HepG2 (cell line): ENCODE data around the gene VWC2L. TPM values are rescaled to one million over a fixed set of nuclear protein-coding genes. Genes with fewer than 3 reads are reported as not detected.

Experiments
- ATAC-seq: fragments of 200-7000 bp; cut with Tn5 transposase; 3 replicates; pipeline ENCODE4 v1.9.1; 2020; ENCODE audit warnings: mild to moderate bottlenecking, moderate library complexity
- BruUV-seq: library from RNA; stranded (reverse); fragments of 400-500 nt; replicated peaks from 2 replicates; lab custom pipeline; 2021; lab: Mats Ljungman, UMichigan
- CTCF ChIA-PET: fragments of 300-600 bp; formaldehyde crosslinking; extraction: SDS; loops from one replicate; lab custom pipeline; 2021; ENCODE audit warnings: low total read pairs, inconsistent platforms, low intra/inter-chr PET ratio; lab: Yijun Ruan, JAX
- POLR2A ChIA-PET: fragments of 350-600 bp; sonication (Branson Sonifier 250); formaldehyde crosslinking; loops from one replicate; lab custom pipeline; 2020; ENCODE audit warnings: antibody characterized with exemption, inconsistent platforms; lab: Yijun Ruan, JAX
- DNase-seq: peaks from one replicate; pipeline ENCODE4 v3.0.0-alpha.2; 2015; ENCODE audit warnings: low spot score
- FAIRE-seq: peaks from 3 replicates; lab custom pipeline; 2011; peaks lifted over from hg19 to GRCh38; lab: Jason Lieb, UNC
- H2AFZ ChIP-seq: one replicate; pipeline ENCODE4 v1.6.1; 2011; ENCODE audit warnings: low read length, inconsistent platforms
- H3K27ac ChIP-seq: fragments of 300-600 bp; 3 replicates; pipeline ENCODE4 v1.8.0; 2011; ENCODE audit warnings: mixed run types, mild to moderate bottlenecking, mixed read lengths, low read length, inconsistent platforms; ENCODE audit not compliant: insufficient read depth; ENCODE audit errors: extremely low read length
- H3K27me3 ChIP-seq, 2 experiments: fragments of 200-600 bp in 1 of 2; 2 replicates in 1 of 2; 3 replicates in 1 of 2; pipeline versions ENCODE4 v1.6.0 to v1.8.0; 2011; ENCODE audit warnings: low read length in 2 of 2, mild to moderate bottlenecking in 2 of 2, moderate library complexity in 2 of 2, inconsistent platforms in 1 of 2; ENCODE audit not compliant: insufficient read depth in 2 of 2, control insufficient read depth in 1 of 2
- H3K36me3 ChIP-seq, 2 experiments: fragments of 200-600 bp in 1 of 2; replicated peaks in 1 of 2; 2 replicates in 1 of 2; 3 replicates in 1 of 2; pipeline versions ENCODE4 v1.5.1 to v1.8.0; 2011; ENCODE audit warnings: low read length in 2 of 2, inconsistent platforms in 1 of 2; ENCODE audit not compliant: insufficient read depth in 2 of 2, control insufficient read depth in 1 of 2
- H3K4me1 ChIP-seq: 2 replicates; pipeline ENCODE4 v1.5.1; 2012; ENCODE audit warnings: low read length, inconsistent platforms; ENCODE audit not compliant: insufficient read depth
- H3K4me2 ChIP-seq: 2 replicates; pipeline ENCODE4 v1.6.0; 2011; ENCODE audit warnings: low read depth, low read length, inconsistent platforms
- H3K4me3 ChIP-seq, 3 experiments: fragments of 200-600 bp in 1 of 3; sonication (generic), shearing (Covaris generic) in 1 of 3; replicated peaks in 1 of 3; 2 replicates each; pipeline ENCODE4 v1.5.1; 2011 to 2016; ENCODE audit warnings: low read length in 3 of 3, inconsistent platforms in 2 of 3, low read depth in 2 of 3, mild to moderate bottlenecking in 2 of 3, control low read depth in 1 of 3, mixed read lengths in 1 of 3; ENCODE audit not compliant: insufficient read depth in 1 of 3
- H3K79me2 ChIP-seq: one replicate; pipeline ENCODE4 v1.6.1; 2011; ENCODE audit warnings: low read length, inconsistent platforms; ENCODE audit not compliant: insufficient read depth
- H3K9ac ChIP-seq: 2 replicates; pipeline ENCODE4 v1.6.0; 2011; ENCODE audit warnings: mild to moderate bottlenecking, low read depth, low read length, inconsistent platforms; ENCODE audit not compliant: insufficient read depth
- H3K9me3 ChIP-seq: 2 replicates; pipeline ENCODE4 v1.5.1; 2012; ENCODE audit warnings: mild to moderate bottlenecking, low read length
- H4K20me1 ChIP-seq: 2 replicates; pipeline ENCODE4 v1.6.0; 2011; ENCODE audit warnings: inconsistent platforms, mild to moderate bottlenecking, low read length, moderate library complexity; ENCODE audit not compliant: insufficient read depth
- HMGXB4 ChIP-seq, 2 experiments: sonication (generic) in 1 of 2; formaldehyde crosslinking in 1 of 2; IDR thresholded peaks; 2 replicates each; pipeline versions ENCODE4 v1.4.0 to v1.6.1; 2018 to 2020; ENCODE audit warnings: missing genetic modification reagents in 2 of 2, borderline replicate concordance in 1 of 2, low read depth in 1 of 2, mild to moderate bottlenecking in 1 of 2, missing biosample characterization in 1 of 2
- JARID2 ChIP-seq: sonication (generic); formaldehyde crosslinking; IDR thresholded peaks from 2 replicates; pipeline ENCODE4 v1.8.1; 2023; ENCODE audit warnings: missing genetic modification reagents, inconsistent platforms; ENCODE audit not compliant: insufficient replicate concordance
- NR2F2 ChIP-seq: IDR thresholded peaks from 2 replicates; pipeline ENCODE4 v1.6.1; 2012; ENCODE audit warnings: low read depth, inconsistent platforms, borderline replicate concordance
- PCBP1 ChIP-seq: fragments of 200-400 bp; formaldehyde crosslinking; IDR thresholded peaks from 2 replicates; pipeline ENCODE4 v1.6.1; 2017; ENCODE audit warnings: mild to moderate bottlenecking, low read depth, low read length, borderline replicate concordance
- PHF21A ChIP-seq: sonication (generic); formaldehyde crosslinking; IDR thresholded peaks from 2 replicates; pipeline ENCODE4 v1.5.0; 2020; ENCODE audit warnings: mild to moderate bottlenecking, missing genetic modification reagents
- ZNF253 ChIP-seq: sonication (generic); formaldehyde crosslinking; IDR thresholded peaks from 2 replicates; pipeline ENCODE4 v1.8.0; 2022; ENCODE audit warnings: mild to moderate bottlenecking, missing genetic modification reagents, borderline replicate concordance
- WGBS: methylation state at CpG from one replicate; pipeline ENCODE4 v1.1.6; 2017; ENCODE audit warnings: low lambda C conversion rate; 5-methylcytosine and 5-hydroxymethylcytosine counted together
- in situ Hi-C: cut with HindIII; loops from 2 replicates; pipeline ENCODE4 v1.10.0; 2017; ENCODE audit warnings: low pct_unique_long_range_greater_than_20kb; ENCODE audit not compliant: extremely low pct_ligation_motif_present
- intact Hi-C: fragments of 100-400 bp; cut with micrococcal nuclease; formaldehyde crosslinking; loops from one replicate; pipeline ENCODE4 v1.10.0; 2022; ENCODE audit not compliant: unreplicated experiment
- polyA plus RNA-seq, 8 experiments: library from polyadenylated mRNA; depleted of rRNA in 3 of 8; stranded (reverse) in 7 of 8; unstranded in 1 of 8; fragments of >200 nt; fragmentation: Illumina TruSeq in 4 of 8; extraction: Trizol in 4 of 8; gene quantifications; 2 replicates each; pipeline versions ENCODE4 v1.2.1 to v1.2.3, GENCODE V29; 2011 to 2016; ENCODE audit warnings: low read depth in 4 of 8, missing spikeins in 1 of 8, mixed read lengths in 1 of 8; ENCODE audit not compliant: insufficient read depth in 1 of 8
- total RNA-seq, 5 experiments: library from RNA; depleted of rRNA; stranded (reverse); fragments of >200 nt; fragmentation: Illumina TruSeq; extraction: Trizol; gene quantifications; 2 replicates each; pipeline ENCODE4 v1.2.3, GENCODE V29; 2016; ENCODE audit warnings: low read depth in 1 of 5

The VWC2L gene
- total and polyA plus RNA-seq, 2 of the 13 experiments (the other 11 are each of a cell fraction or from before 2014, with no cell fraction given), result not detected

DNA sequence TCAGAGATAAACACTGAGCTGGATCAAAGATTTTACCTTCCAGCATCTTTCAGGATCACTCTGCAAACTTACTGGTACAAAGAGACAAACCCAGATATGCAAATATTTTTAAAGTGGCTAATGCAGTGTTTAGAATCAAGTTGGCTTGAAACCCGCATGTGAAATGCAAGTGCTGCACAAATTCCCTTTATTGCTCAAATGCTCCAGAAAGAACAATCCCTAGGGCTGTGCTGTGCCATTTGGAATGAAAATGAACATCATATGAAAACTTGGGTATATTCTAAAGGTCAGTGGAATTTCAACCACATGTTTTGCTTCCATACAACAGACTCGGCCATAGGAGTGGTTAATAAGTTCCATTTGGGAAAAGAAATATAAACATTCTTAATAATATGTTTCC lies 139.1 kb downstream of the VWC2L start:
- Histone ChIP-seq H2AFZ (no peak overlapping the region), H3K9ac (no peak overlapping the region), H3K9me3 (no peaks in the 10 kb centered on the region), H3K36me3 (no peaks in the 10 kb centered on the region), H3K79me2 (no peaks in the 10 kb centered on the region), H3K4me1 (no peaks in the 10 kb centered on the region), H3K27me3 (no peaks in the 10 kb centered on the region), H4K20me1 (no peaks in the 10 kb centered on the region), H3K4me3 (no peak overlapping the region), H3K4me2 (no peak overlapping the region), H3K27ac (no peak overlapping the region)
- CTCF ChIA-PET, result no interaction called here
- ATAC-seq (no peak), DNase-seq (no peak), FAIRE-seq (no peak)
- intact Hi-C loops, result no loop called here
- POLR2A ChIA-PET, result no interaction called here
- in situ Hi-C loops, result no loop called here
- BruUV-seq, result no TSS peak
- 9% methylated on average over 2 of the region's 2 CpGs for WGBS
- no peak for TF ChIP-seq HMGXB4 (CRISPR knock-in tag; IDR thresholded peaks at IDR 0.05; ENCODE audit: borderline replicate concordance in 1 of 2, low read depth in 1 of 2)
- no peak for TF ChIP-seq PCBP1
- TF ChIP-seq JARID2 (CRISPR knock-in tag), result no peak
- TF ChIP-seq NR2F2, result no peak

DNA sequence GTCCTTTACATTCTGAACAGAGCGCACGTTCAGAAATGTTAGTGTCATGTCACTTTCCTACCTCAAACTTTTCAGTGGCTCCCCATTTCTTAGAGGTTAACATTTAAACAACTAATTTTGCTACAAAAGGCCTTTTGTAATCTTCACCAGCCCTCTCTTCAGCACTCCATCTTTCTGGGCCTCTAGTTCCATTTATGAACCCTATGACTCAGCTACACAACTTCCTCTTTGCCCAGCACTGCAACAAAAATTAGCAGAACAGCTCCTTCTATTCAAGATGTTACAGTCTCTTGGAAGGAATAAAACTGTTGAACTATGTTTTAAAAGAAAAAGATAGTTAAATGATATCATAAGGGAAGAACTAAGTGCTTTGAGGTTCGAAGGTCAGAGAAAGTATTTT lies 139.9 kb downstream of the VWC2L start:
- no peaks in the 10 kb centered on the region for H3K79me2 ChIP-seq
- no peaks in the 10 kb centered on the region for H4K20me1 ChIP-seq
- 18% methylated on average over 3 of the region's 3 CpGs for WGBS
- H3K4me1 ChIP-seq, result no peaks in the 10 kb centered on the region
- DNase-seq, result no peak
- in situ Hi-C loops, result no loop called here
- TF ChIP-seq ZNF253 (no peak), PHF21A (CRISPR knock-in tag) (no peak)
- no peak for FAIRE-seq
- POLR2A ChIA-PET, result no interaction called here
- BruUV-seq, result no TSS peak
- ATAC-seq, result no peak
- CTCF ChIA-PET, result no interaction called here
- no peak overlapping the region for H3K27ac ChIP-seq
- intact Hi-C loops, result no loop called here
- H3K9me3 ChIP-seq, result no peaks in the 10 kb centered on the region
- no peak overlapping the region for H3K4me3 ChIP-seq
- H3K4me2 ChIP-seq, result no peak overlapping the region
- no peaks in the 10 kb centered on the region for H3K36me3 ChIP-seq
- no peak overlapping the region for H3K9ac ChIP-seq
- H2AFZ ChIP-seq, result no peak overlapping the region
- H3K27me3 ChIP-seq, result no peaks in the 10 kb centered on the region
